ENCODE data around the gene NFIC.

DNA sequence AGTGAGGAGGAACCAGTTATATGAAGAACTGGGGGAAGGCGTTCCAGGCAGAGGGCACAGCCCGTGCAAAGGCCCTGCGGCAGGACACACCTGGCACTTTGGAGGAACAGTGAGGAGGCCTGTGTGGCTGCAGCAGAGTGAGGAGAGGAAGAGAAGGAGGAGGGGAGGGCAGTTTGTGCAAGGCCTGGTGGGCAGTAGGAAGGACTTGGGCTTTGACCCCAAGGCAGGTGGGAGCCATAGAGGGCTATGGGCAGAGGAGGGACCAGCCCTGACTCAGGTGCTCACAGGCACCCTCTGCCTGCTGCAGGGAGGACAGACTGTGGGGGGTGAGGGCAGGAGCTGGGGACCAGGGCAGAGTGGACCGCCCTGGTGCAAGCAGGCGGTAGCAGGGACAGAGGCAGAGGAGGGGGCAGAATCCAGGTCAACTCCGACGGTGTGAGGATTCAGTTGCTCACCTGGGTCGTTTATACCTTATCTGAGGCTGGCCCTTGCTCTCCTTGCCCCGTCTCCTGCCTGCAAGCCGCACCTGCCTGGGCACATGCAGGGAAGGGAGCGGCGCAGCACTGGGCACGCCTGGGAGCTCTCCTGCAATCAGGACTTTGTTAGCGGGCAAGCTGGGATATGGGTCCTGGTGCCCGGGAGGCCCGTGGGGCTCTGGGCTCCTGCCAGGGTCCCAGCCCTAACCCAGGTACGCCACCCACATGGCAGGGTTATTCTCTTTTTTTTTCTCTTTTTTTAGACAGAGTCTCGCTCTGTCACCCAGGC, 34.8 kb downstream of the NFIC start:
- TF ChIP-seq RAD21 (IDR thresholded peaks at IDR 0.05; ENCODE audit: low read length) (no peak), GABPA (IDR thresholded peaks at IDR 0.05; ENCODE audit: low read depth) (no peak), EP300 (IDR thresholded peaks at IDR 0.05; ENCODE audit: borderline replicate concordance in 1 of 2, low read depth in 1 of 2, low read length in 1 of 2) (no peak), SIN3A (IDR thresholded peaks at IDR 0.05; ENCODE audit: borderline replicate concordance, low read depth, low read length) (no peak), POLR2AphosphoS5 (IDR thresholded peaks at IDR 0.05; ENCODE audit: low read depth, low read length) (no peak), RFX5 (IDR thresholded peaks at IDR 0.05; ENCODE audit: low read length) (no peak), NRF1 (IDR thresholded peaks at IDR 0.05; ENCODE audit: low read depth, low read length) (no peak), ELF1 (IDR thresholded peaks at IDR 0.05) (no peak), MEF2A (IDR thresholded peaks at IDR 0.05; ENCODE audit: borderline replicate concordance, low read depth) (no peak), RCOR1 (IDR thresholded peaks at IDR 0.05; ENCODE audit: low read length) (no peak)
- TF ChIP-seq, protein P1, sequence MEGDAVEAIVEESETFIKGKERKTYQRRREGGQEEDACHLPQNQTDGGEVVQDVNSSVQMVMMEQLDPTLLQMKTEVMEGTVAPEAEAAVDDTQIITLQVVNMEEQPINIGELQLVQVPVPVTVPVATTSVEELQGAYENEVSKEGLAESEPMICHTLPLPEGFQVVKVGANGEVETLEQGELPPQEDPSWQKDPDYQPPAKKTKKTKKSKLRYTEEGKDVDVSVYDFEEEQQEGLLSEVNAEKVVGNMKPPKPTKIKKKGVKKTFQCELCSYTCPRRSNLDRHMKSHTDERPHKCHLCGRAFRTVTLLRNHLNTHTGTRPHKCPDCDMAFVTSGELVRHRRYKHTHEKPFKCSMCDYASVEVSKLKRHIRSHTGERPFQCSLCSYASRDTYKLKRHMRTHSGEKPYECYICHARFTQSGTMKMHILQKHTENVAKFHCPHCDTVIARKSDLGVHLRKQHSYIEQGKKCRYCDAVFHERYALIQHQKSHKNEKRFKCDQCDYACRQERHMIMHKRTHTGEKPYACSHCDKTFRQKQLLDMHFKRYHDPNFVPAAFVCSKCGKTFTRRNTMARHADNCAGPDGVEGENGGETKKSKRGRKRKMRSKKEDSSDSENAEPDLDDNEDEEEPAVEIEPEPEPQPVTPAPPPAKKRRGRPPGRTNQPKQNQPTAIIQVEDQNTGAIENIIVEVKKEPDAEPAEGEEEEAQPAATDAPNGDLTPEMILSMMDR (IDR thresholded peaks at IDR 0.05) = no peak
- TF ChIP-seq, protein P2, sequence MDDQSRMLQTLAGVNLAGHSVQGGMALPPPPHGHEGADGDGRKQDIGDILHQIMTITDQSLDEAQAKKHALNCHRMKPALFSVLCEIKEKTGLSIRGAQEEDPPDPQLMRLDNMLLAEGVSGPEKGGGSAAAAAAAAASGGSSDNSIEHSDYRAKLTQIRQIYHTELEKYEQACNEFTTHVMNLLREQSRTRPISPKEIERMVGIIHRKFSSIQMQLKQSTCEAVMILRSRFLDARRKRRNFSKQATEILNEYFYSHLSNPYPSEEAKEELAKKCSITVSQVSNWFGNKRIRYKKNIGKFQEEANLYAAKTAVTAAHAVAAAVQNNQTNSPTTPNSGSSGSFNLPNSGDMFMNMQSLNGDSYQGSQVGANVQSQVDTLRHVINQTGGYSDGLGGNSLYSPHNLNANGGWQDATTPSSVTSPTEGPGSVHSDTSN (IDR thresholded peaks at IDR 0.05) = no peak
- TF ChIP-seq, protein P3, sequence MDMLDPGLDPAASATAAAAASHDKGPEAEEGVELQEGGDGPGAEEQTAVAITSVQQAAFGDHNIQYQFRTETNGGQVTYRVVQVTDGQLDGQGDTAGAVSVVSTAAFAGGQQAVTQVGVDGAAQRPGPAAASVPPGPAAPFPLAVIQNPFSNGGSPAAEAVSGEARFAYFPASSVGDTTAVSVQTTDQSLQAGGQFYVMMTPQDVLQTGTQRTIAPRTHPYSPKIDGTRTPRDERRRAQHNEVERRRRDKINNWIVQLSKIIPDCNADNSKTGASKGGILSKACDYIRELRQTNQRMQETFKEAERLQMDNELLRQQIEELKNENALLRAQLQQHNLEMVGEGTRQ (IDR thresholded peaks at IDR 0.05; ENCODE audit: borderline replicate concordance, low read depth, low read length) = no peak
- TF ChIP-seq, protein P4, sequence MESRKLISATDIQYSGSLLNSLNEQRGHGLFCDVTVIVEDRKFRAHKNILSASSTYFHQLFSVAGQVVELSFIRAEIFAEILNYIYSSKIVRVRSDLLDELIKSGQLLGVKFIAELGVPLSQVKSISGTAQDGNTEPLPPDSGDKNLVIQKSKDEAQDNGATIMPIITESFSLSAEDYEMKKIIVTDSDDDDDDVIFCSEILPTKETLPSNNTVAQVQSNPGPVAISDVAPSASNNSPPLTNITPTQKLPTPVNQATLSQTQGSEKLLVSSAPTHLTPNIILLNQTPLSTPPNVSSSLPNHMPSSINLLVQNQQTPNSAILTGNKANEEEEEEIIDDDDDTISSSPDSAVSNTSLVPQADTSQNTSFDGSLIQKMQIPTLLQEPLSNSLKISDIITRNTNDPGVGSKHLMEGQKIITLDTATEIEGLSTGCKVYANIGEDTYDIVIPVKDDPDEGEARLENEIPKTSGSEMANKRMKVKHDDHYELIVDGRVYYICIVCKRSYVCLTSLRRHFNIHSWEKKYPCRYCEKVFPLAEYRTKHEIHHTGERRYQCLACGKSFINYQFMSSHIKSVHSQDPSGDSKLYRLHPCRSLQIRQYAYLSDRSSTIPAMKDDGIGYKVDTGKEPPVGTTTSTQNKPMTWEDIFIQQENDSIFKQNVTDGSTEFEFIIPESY (IDR thresholded peaks at IDR 0.05; ENCODE audit: borderline replicate concordance, low read depth) = no peak

Data from SK-N-SH (cell line).